Epithelial cell of proximal tubule (primary cell): ENCODE measurements around the gene PTPRN2. TPM values are rescaled to one million over a fixed set of nuclear protein-coding genes. Genes with fewer than 3 reads are reported as not detected.

Source experiments
- DNase-seq: peaks from one replicate; pipeline ENCODE4 v3.0.0-alpha.2; 2011; ENCODE audit warnings: low read depth
- H3K4me3 ChIP-seq: 2 replicates; pipeline ENCODE4 v1.5.1; 2011; ENCODE audit warnings: low read depth, mild to moderate bottlenecking, low read length
- total RNA-seq: library from RNA; depleted of rRNA; stranded (reverse); fragments of >200 nt; gene quantifications from 2 replicates; pipeline ENCODE4 v1.2.3, GENCODE V29; 2015
- TF ChIP-seq, protein P1 (sequence below): conservative IDR thresholded peaks from 2 replicates; pipeline ENCODE4 v1.5.1; 2012; ENCODE audit warnings: low read depth, mild to moderate bottlenecking, low read length

Gene PTPRN2
- total RNA-seq, 1 donor from 2014 or later, result 2.8 TPM

- no peak for DNase-seq
- TF ChIP-seq, protein P1, sequence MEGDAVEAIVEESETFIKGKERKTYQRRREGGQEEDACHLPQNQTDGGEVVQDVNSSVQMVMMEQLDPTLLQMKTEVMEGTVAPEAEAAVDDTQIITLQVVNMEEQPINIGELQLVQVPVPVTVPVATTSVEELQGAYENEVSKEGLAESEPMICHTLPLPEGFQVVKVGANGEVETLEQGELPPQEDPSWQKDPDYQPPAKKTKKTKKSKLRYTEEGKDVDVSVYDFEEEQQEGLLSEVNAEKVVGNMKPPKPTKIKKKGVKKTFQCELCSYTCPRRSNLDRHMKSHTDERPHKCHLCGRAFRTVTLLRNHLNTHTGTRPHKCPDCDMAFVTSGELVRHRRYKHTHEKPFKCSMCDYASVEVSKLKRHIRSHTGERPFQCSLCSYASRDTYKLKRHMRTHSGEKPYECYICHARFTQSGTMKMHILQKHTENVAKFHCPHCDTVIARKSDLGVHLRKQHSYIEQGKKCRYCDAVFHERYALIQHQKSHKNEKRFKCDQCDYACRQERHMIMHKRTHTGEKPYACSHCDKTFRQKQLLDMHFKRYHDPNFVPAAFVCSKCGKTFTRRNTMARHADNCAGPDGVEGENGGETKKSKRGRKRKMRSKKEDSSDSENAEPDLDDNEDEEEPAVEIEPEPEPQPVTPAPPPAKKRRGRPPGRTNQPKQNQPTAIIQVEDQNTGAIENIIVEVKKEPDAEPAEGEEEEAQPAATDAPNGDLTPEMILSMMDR, result no peak
- H3K4me3 ChIP-seq, result no peak overlapping the region
Observed at GRCh38 chr7:158072991-158073730, 514.5 kb downstream of the PTPRN2 start.

DNA sequence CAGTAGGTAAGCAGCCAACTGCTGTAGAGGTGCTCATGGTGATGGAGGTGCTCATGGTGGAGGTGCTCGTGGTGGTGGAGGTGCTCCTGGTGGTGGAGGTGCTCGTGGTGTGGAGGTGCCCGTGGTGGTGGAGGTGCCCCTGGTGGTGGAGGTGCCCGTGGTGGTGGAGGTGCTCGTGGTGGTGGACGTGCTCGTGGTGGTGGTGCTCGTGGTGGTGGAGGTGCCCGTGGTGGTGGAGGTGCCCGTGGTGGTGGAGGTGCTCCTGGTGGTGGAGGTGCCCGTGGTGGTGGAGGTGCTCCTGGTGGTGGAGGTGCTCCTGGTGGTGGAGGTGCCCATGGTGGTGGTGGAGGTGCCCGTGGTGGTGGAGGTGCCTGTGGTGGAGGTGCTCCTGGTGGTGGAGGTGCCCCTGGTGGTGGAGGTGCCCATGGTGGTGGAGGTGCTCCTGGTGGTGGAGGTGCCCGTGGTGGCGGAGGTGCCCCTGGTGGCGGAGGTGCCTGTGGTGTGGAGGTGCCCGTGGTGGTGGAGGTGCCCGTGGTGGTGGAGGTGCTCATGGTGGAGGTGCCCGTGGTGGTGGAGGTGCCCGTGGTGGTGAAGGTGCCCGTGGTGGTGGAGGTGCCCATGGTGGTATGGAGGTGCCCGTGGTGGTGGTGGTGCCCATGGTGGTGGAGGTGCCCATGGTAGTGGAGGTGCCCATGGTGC is 517.3 kb downstream of the PTPRN2 start:
- no peak overlapping the region for H3K4me3 ChIP-seq
- TF ChIP-seq, protein P1, result no peak
- no peak for DNase-seq

DNA sequence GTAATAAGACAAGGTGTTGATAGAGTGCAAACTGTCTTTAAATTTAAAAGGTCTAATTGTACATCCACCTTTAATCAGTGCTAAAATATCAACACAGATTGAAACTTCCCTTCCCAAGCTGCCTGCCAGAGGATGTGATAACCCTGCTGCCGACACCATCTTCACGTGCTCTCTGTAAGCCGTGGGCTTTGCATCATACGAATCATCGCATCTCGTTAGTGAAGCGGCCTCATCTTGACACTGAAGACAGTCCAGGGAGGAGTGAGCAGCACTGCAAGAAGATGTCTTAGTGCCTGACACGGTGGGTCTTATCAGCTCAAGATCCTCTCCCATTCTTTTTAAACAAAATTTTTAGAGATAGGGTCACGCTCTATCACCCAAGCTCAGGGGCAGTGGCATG is 518.8 kb downstream of the PTPRN2 start:
- TF ChIP-seq, protein P1, result no peak
- no peak overlapping the region for H3K4me3 ChIP-seq
- no peak for DNase-seq

GRCh38 chr7:158067931-158068482 is 519.6 kb downstream of the PTPRN2 start:
- no peak overlapping the region for H3K4me3 ChIP-seq
- no peak for DNase-seq
- TF ChIP-seq, protein P1, result no peak

DNA sequence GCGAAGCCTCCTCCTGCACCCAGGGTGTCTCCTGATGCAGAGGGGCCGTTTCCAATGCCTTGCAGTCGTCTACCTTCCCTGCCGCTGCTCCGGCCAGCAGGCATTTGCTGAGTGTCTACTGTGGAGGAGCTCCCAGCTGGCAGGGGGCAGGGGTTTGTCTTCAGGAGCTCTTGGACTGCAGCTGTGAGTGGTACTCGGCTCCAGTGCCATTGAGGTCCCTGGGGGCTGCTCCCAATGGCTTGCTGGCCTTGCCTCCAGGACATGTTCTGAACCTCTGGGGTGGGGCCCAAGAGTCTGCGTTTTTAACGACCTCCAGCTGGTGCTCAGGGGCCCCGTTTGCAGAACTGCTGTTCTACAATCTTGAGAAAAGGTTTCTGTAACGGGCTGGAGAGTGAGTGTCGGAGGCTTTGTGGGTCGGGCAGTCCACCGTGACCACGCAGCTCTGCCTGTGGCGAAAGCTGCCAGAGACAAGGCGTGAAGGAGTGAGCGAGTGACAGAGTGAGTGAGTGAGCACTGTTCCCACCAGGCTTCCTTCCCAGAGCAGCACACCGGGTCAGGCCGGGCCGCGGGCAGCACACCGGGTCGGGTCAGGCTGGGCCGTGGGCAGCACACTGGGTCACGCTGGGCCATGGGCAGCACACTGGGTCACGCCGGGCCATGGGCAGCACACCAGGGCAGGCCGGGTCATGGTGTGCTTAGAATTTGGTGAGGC is 520.2 kb downstream of the PTPRN2 start:
- H3K4me3 ChIP-seq, result no peak overlapping the region
- TF ChIP-seq, protein P1, result no peak
- DNase-seq, result no peak

- H3K4me3 ChIP-seq, result no peak overlapping the region
- TF ChIP-seq, protein P1, result no peak
- no peak for DNase-seq
Observed at GRCh38 chr7:158066085-158066484, 521.5 kb downstream of the PTPRN2 start.
